ENCODE results near the gene BAZ1B.
"Not testable (repeated sequence)": the region's sequence is repeated elsewhere in the genome, so short reads cannot be mapped to it uniquely, and the experiment has no call there.

The BAZ1B gene

DNA sequence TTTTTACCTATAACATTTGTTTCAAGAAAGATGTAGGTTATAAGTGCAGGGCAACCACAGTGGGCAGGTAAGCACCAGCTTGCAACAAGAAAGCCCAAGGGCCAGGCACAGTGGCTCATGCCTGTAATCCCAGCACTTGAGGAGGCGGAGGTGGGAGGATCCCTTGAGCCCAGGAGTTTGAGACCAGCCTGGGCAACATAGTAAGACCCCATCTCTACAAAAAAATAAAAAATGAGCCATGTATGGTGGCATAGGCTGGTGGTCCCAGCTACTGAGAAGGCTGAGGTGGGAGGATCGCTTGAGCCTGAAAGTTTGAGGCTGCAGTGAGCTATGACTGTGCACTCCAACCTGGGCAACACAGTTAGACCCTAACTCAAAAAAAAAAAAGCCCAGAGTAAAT is 22.6 kb upstream of the BAZ1B start:
- H3K79me2 ChIP-seq (ENCODE audit: insufficient read depth, low read length): peaks cover 72% of the 10 kb centered on the region
- no peak overlapping the region for H3K4me2 ChIP-seq (ENCODE audit: low read depth, low read length, poor library complexity, severe bottlenecking)
- TF ChIP-seq, protein P1, sequence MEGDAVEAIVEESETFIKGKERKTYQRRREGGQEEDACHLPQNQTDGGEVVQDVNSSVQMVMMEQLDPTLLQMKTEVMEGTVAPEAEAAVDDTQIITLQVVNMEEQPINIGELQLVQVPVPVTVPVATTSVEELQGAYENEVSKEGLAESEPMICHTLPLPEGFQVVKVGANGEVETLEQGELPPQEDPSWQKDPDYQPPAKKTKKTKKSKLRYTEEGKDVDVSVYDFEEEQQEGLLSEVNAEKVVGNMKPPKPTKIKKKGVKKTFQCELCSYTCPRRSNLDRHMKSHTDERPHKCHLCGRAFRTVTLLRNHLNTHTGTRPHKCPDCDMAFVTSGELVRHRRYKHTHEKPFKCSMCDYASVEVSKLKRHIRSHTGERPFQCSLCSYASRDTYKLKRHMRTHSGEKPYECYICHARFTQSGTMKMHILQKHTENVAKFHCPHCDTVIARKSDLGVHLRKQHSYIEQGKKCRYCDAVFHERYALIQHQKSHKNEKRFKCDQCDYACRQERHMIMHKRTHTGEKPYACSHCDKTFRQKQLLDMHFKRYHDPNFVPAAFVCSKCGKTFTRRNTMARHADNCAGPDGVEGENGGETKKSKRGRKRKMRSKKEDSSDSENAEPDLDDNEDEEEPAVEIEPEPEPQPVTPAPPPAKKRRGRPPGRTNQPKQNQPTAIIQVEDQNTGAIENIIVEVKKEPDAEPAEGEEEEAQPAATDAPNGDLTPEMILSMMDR (conservative IDR thresholded peaks at IDR 0.05; ENCODE audit: low read length): no peak
- no peak for TF ChIP-seq EZH2phosphoT487 (IDR thresholded peaks at IDR 0.05; ENCODE audit: borderline replicate concordance)
- no peaks in the 10 kb centered on the region for H3K4me1 ChIP-seq (ENCODE audit: insufficient read depth, low read length, poor library complexity, severe bottlenecking)
- no peaks in the 10 kb centered on the region for H3K9me3 ChIP-seq (ENCODE audit: insufficient read depth, low read depth, low read length)
- peaks cover 48% of the 10 kb centered on the region; the same call in 1 of the 2 replicates for H3K36me3 ChIP-seq (ENCODE audit: insufficient read depth, low read length)
- H4K20me1 ChIP-seq (ENCODE audit: insufficient read depth, low read length, poor library complexity, severe bottlenecking): peaks cover 6% of the 10 kb centered on the region
- H3K9ac ChIP-seq (ENCODE audit: low read depth, low read length, poor library complexity, severe bottlenecking): no peak overlapping the region
- no peak overlapping the region for H2AFZ ChIP-seq (ENCODE audit: low read length)
- no peaks in the 10 kb centered on the region for H3K27me3 ChIP-seq (ENCODE audit: insufficient read depth, low read length, poor library complexity, severe bottlenecking)
- H3K4me3 ChIP-seq (ENCODE audit: low read length, poor library complexity, severe bottlenecking): no peak overlapping the region
- H3K9me2 ChIP-seq (replicated peaks; ENCODE audit: low read depth, low read length): no peaks in the 10 kb centered on the region
- no peaks in the 10 kb centered on the region for H3F3A ChIP-seq (ENCODE audit: low read depth)

DNA sequence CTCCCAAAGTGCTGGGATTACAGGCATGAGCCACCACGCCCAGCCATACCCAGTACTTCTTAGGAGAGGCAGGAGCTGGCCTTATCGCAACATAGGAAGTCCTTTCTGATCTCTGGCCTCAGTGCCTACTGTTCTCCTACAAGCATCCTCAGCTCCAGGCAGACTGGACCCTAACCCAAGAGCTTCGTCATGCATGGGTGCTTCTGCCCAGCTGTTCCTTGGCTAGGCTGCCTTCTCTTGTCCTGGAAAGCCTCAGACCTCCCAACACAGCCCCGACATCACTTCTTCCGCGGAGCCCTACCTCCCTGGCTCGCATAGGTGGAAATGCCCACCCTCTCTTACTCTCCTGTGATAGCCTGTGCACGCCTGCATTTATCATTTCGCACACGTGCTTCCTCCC is 19.6 kb upstream of the BAZ1B start:
- Histone ChIP-seq H3K36me3 (ENCODE audit: insufficient read depth, low read length) (peaks cover 63% of the 10 kb centered on the region), H3K4me3 (ENCODE audit: low read length, poor library complexity, severe bottlenecking) (no peak overlapping the region), H3K4me2 (ENCODE audit: low read depth, low read length, poor library complexity, severe bottlenecking) (no peak overlapping the region), H3K79me2 (ENCODE audit: insufficient read depth, low read length) (peaks cover 43% of the 10 kb centered on the region), H4K20me1 (ENCODE audit: insufficient read depth, low read length, poor library complexity, severe bottlenecking) (no peaks in the 10 kb centered on the region), H3K4me1 (ENCODE audit: insufficient read depth, low read length, poor library complexity, severe bottlenecking) (no peaks in the 10 kb centered on the region), H3K9me3 (ENCODE audit: insufficient read depth, low read depth, low read length) (no peaks in the 10 kb centered on the region), H2AFZ (ENCODE audit: low read length) (no peak overlapping the region), H3K27me3 (ENCODE audit: insufficient read depth, low read length, poor library complexity, severe bottlenecking) (no peaks in the 10 kb centered on the region), H3F3A (ENCODE audit: low read depth) (no peaks in the 10 kb centered on the region), H3K9ac (ENCODE audit: low read depth, low read length, poor library complexity, severe bottlenecking) (no peak overlapping the region), H3K9me2 (replicated peaks; ENCODE audit: low read depth, low read length) (no peaks in the 10 kb centered on the region)
- no peak for TF ChIP-seq EZH2phosphoT487 (IDR thresholded peaks at IDR 0.05; ENCODE audit: borderline replicate concordance)
- TF ChIP-seq, protein P1 (conservative IDR thresholded peaks at IDR 0.05; ENCODE audit: low read length): no peak

DNA sequence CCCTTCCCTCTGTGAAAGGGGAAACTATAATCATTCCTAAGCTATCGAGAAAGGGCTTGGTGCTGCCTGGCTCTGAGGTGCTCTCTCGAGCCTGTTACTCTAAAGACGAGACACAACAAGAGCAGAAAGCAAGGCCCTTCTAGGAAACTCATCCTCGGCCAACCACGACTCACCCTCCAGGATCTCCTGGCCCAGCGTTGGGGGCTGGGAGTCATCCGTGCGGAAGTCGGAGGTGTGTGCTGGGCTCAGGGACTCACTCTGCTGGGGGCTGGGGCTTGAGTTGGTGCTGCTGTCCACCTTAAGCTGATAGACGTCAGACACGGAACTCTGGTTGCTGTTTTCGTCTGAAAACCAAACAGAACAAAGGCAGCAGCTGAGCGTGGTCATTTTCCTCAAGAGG is 17.6 kb upstream of the BAZ1B start:
- Histone ChIP-seq H3K36me3 (ENCODE audit: insufficient read depth, low read length) (peaks cover 80% of the 10 kb centered on the region), H3K27me3 (ENCODE audit: insufficient read depth, low read length, poor library complexity, severe bottlenecking) (no peaks in the 10 kb centered on the region), H3K79me2 (ENCODE audit: insufficient read depth, low read length) (peaks cover 24% of the 10 kb centered on the region), H4K20me1 (ENCODE audit: insufficient read depth, low read length, poor library complexity, severe bottlenecking) (no peaks in the 10 kb centered on the region), H3K9ac (ENCODE audit: low read depth, low read length, poor library complexity, severe bottlenecking) (no peak overlapping the region), H3K4me3 (ENCODE audit: low read length, poor library complexity, severe bottlenecking) (no peak overlapping the region), H2AFZ (ENCODE audit: low read length) (no peak overlapping the region), H3K4me2 (ENCODE audit: low read depth, low read length, poor library complexity, severe bottlenecking) (no peak overlapping the region), H3K9me2 (replicated peaks; ENCODE audit: low read depth, low read length) (no peaks in the 10 kb centered on the region), H3F3A (ENCODE audit: low read depth) (no peaks in the 10 kb centered on the region), H3K4me1 (ENCODE audit: insufficient read depth, low read length, poor library complexity, severe bottlenecking) (no peaks in the 10 kb centered on the region), H3K9me3 (ENCODE audit: insufficient read depth, low read depth, low read length) (no peaks in the 10 kb centered on the region)
- TF ChIP-seq EZH2phosphoT487 (IDR thresholded peaks at IDR 0.05; ENCODE audit: borderline replicate concordance): no peak
- TF ChIP-seq, protein P1 (conservative IDR thresholded peaks at IDR 0.05; ENCODE audit: low read length): no peak

DNA sequence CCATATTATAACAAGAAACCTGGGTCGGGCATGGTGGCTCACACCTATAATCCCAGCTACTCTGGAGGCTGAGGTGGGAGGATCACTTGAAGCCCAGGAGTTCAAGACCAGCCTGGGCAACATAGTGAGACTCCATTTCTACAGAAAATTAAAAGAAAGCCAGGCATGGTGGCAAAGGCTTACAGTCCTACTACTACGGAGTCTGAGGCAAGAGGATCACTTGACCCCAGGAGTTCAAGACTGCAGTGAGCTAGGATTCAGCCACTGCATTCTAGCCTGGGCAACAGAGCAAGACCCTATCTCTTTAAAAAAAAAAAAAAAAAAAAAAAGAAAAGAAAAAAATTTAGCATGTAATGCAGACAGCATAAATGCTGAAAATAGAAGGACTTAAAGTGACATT is 16.4 kb upstream of the BAZ1B start:
- H3K4me1 ChIP-seq (ENCODE audit: insufficient read depth, low read length, poor library complexity, severe bottlenecking); H3K27me3 ChIP-seq (ENCODE audit: insufficient read depth, low read length, poor library complexity, severe bottlenecking); H3K4me3 ChIP-seq (ENCODE audit: low read length, poor library complexity, severe bottlenecking); H4K20me1 ChIP-seq (ENCODE audit: insufficient read depth, low read length, poor library complexity, severe bottlenecking); H3F3A ChIP-seq (ENCODE audit: low read depth); H3K9me3 ChIP-seq (ENCODE audit: insufficient read depth, low read depth, low read length); H2AFZ ChIP-seq (ENCODE audit: low read length); H3K4me2 ChIP-seq (ENCODE audit: low read depth, low read length, poor library complexity, severe bottlenecking); H3K9me2 ChIP-seq (replicated peaks; ENCODE audit: low read depth, low read length); H3K9ac ChIP-seq (ENCODE audit: low read depth, low read length, poor library complexity, severe bottlenecking): not testable (repeated sequence)
- peaks cover 74% of the 10 kb centered on the region for H3K36me3 ChIP-seq (ENCODE audit: insufficient read depth, low read length)
- peaks cover 14% of the 10 kb centered on the region for H3K79me2 ChIP-seq (ENCODE audit: insufficient read depth, low read length)
